Hematopoietic multipotent progenitor cell treated with erythropoietin and hydrocortisone succinate and interleukin-3 and kit ligand, for 6 days (in vitro differentiated cells): ENCODE data around the gene CYRIA.

Experiments used
- DNase-seq: peaks from one replicate; pipeline ENCODE4 v3.0.0-alpha.2; 2015

The CYRIA gene

GRCh38 chr2:16649353-16650286 is 16.0 kb downstream of the CYRIA start:
- no peak for DNase-seq

DNA sequence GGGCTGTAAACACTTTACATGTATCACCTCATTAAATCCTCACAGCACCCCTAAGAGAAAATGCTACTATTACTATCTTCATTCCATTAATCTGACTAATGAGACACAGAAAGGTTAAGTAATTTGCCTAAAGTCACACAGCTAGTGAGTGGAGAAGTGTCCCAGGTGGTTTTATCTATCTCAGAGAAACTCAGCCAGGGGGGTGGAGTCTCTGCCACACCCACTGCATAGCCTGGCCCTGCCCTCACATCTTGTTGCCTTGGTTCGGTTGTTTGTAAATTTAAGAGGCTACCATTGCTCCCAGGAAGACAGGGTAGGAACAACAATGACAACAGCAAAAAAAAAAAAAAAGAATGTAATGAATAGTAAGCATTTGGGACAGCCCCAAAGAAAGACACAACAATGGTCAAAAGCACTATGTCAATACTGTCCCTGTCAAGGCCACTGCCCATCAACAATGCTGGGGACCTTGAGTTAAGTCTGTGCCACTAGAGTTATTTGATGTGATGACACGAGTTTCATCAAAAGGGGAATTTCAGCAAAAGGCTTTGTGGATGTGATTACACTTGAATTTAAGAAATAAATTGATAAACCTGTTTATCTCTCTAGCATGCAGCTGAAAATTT is 17.5 kb downstream of the CYRIA start:
- DNase-seq, result peak; percentile 45

DNA sequence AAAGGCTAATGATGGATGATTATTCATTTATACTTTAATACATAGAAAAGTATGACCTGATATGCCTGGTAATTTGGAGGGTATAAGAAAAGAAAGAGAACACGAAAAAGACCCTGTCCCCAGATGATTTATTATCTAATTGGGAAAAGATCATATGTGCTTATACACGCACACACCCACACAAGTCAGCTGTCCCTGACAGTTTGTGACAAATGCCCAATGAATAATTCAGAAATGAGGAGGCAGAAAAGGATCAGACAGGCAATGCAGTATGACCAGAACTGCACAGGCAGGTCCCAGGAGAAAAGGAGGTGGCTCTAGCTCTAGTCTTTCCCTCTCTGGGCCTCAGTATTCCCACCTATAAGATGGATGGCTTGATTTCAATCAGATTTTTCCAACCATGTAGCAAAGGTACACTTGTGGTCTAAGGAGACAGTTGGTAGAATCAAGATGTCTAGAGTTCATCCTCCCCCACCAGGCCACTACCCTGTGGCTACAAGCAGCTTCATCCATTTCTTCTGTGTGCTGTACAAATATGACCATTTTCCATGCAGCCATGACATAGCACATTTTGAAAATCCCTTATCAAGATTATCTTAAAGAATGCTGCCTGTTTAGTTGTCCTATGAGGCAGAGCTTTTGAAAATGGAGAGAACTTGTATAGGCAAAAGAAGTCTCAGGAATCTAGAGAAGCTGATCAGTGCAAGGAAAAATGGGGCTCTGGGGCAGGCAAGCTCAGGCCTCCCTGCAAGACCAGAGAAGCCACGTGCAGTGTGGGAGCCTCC is 19.7 kb downstream of the CYRIA start:
- DNase-seq, result peak; percentile 33

DNA sequence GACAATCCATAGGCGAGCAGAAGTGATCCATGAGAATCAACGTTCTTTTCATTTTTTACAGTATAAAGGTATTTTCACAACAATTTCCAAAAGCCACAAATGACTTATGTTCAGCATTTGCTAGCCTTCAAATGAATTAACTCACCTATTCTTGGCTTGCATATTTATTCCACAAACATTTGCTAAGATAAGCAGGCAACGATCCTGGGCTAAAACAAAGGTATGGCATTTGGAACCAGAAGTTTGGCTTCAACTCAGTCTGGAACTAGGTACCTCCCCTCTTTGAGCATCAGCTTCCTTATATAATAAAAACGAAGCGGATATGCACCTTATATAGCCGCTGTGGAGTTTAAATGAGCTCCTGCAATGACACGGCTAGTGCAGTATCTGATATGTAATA is 20.5 kb downstream of the CYRIA start:
- DNase-seq, result no peak

GRCh38 chr2:16644221-16644925 is 21.3 kb downstream of the CYRIA start:
- no peak for DNase-seq

- no peak for DNase-seq
Measured at GRCh38 chr2:16643099-16643498, 22.5 kb downstream of the CYRIA start.

- no peak for DNase-seq
Measured at GRCh38 chr2:16642088-16642487, 23.5 kb downstream of the CYRIA start.

DNA sequence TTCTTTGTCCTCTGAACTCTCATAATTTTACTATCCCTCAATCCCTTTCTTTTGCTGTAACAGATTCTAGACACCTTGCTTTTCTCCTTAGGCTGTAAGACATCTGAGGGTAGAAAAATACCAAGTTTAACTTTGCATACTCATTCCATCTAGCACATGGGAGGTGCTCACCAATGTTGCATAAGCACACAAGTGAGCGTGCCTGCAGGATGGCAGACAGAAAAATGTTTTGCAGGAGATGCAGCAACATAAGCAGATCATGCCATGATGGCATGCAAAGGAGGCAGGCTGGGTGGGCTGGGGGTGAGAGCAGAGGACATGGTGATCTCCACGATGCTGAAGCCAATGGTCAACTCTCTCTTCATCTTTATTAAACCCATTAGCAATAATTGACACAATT is 24.1 kb downstream of the CYRIA start:
- no peak for DNase-seq

DNA sequence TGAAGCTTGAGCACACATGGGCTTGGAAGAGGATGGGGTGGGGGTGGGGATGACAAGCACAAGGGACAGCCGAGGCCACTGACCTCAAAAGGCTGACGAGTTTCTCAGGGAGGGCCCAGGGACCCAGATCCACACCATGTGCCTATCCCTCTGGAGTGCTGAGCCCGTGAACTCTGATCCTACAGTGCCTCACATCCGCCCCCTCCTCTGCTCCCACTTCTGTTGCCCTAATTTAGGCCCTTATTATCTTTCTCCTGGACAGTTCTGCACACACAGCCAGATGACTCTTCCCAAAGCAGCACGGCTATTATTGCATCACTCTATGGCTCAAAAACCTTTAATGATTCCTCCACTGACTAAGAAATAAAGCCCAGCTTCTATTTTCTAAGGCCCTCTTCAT is 24.8 kb downstream of the CYRIA start:
- DNase-seq, result no peak

- no peak for DNase-seq
Measured at GRCh38 chr2:16640001-16640700, 25.5 kb downstream of the CYRIA start.

- no peak for DNase-seq
Measured at GRCh38 chr2:16639431-16639830, 26.2 kb downstream of the CYRIA start.

- DNase-seq, result no peak
Measured at GRCh38 chr2:16638946-16639345, 26.7 kb downstream of the CYRIA start.

DNA sequence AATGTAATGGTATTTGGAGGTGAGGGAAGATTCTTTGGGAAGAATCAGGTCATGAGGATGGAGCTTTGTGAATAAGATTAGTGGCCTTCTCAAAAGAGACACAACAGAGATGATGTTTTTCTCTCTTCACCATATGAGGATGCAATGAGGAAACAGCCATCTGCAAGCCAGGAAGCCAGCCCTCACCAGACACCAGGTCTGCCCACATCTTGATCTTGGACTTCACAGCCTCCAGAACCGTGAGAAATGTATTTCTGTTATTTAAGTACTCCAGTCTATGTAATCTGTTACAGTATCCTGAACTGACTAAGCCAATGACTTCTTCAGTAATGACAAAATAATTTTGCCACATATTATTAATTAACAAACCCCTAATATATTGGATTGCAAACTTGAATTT is 28.3 kb downstream of the CYRIA start:
- DNase-seq, result no peak

GRCh38 chr2:16635791-16636699 is 29.6 kb downstream of the CYRIA start:
- peak; percentile 68 for DNase-seq

DNA sequence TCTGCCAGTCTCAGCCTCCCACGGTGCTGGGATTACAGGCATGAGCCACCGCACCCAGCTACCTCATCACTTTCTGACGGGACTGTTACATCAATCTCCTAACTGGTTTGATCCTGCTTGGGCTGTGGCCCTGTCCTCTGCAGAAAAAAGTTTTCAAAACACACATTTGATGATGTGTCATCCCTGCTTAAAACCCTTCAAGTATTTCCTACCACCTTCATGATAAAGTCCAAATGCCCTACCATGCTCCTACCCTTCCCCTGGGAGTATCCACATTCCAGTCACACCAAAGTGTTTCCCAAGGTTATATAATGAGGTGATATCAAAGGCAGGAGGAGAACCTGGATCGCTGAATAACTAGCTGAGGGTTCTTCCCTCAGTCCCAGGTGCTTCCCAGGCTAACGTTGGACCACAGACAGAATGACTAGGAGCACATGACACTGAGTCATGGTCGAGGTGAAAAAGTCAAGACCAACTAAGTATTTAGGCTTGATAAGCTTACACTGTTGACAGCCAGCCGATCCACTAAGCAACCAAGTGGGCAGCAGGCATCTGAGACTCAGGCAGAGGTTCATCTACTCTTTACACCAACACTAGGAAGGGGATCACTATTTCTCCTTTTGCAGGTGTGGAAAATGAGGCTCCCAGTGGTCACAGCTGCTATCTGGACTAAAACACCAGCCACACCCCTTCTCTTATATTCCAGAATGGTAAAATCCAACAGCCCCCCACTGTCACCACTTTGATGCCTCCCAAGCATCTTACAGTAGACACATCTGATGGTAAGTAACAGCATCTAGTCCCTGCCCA is 31.8 kb downstream of the CYRIA start:
- DNase-seq, result no peak

- no peak for DNase-seq
Measured at GRCh38 chr2:16632598-16632997, 33.0 kb downstream of the CYRIA start.

- DNase-seq, result peak; percentile 69
Measured at GRCh38 chr2:16630463-16630862, 35.2 kb downstream of the CYRIA start.

GRCh38 chr2:16629770-16630169 is 35.9 kb downstream of the CYRIA start:
- no peak for DNase-seq

DNA sequence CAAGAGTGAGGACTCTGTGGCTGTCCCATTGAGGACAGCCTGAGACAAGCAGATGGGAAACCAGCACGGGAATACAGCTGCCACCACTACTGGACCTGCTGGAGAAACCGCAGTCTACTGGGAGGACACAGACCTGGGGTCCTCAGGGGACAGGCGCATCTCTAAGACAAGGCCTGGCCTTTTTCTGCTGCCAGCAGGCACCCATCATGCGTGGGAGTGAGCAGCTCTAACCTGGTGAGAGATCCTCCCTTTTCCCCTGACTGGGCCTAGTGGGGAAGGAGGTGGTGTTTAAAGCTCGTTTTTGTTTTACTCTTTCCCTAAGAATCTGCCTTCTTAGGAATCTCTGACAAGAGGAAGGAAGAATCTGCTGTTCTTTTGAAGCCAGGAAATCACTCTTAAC is 36.6 kb downstream of the CYRIA start:
- DNase-seq, result no peak

GRCh38 chr2:16628314-16628713 is 37.3 kb downstream of the CYRIA start:
- DNase-seq, result peak; percentile 37
